ENCODE results near the gene DENND6A.
"Not testable (repeated sequence)": the region's sequence is repeated elsewhere in the genome, so short reads cannot be mapped to it uniquely, and the experiment has no call there.

Gene DENND6A

DNA sequence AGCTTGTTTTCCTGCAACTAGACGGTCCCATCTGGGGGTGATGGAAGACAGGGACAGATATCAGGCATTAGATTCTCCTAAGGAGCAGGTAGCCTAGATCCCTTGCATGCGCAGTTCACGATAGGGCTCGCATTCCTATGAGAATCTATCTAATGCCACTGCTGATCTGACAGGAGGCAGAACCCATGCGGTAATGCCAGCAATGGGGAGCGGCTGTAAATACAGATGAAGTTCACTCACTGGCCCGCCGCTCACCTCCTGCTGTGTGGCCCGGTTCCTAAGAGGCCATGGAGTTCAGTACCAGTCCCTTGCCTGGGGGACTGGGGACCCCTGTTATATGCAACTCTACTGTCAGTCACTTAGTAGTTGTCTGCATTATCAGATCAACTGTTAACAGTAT, 7.9 kb upstream of the DENND6A start:
- in situ Hi-C loops (cut with MboI; ENCODE audit: low pct_unique_long_range_greater_than_20kb, low sequenced_read_pairs, unreplicated experiment): no loop called here
- TF ChIP-seq, protein P1, sequence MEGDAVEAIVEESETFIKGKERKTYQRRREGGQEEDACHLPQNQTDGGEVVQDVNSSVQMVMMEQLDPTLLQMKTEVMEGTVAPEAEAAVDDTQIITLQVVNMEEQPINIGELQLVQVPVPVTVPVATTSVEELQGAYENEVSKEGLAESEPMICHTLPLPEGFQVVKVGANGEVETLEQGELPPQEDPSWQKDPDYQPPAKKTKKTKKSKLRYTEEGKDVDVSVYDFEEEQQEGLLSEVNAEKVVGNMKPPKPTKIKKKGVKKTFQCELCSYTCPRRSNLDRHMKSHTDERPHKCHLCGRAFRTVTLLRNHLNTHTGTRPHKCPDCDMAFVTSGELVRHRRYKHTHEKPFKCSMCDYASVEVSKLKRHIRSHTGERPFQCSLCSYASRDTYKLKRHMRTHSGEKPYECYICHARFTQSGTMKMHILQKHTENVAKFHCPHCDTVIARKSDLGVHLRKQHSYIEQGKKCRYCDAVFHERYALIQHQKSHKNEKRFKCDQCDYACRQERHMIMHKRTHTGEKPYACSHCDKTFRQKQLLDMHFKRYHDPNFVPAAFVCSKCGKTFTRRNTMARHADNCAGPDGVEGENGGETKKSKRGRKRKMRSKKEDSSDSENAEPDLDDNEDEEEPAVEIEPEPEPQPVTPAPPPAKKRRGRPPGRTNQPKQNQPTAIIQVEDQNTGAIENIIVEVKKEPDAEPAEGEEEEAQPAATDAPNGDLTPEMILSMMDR (IDR thresholded peaks at IDR 0.05; ENCODE audit: extremely low read depth, insufficient read depth, missing control alignments): no peak

DNA sequence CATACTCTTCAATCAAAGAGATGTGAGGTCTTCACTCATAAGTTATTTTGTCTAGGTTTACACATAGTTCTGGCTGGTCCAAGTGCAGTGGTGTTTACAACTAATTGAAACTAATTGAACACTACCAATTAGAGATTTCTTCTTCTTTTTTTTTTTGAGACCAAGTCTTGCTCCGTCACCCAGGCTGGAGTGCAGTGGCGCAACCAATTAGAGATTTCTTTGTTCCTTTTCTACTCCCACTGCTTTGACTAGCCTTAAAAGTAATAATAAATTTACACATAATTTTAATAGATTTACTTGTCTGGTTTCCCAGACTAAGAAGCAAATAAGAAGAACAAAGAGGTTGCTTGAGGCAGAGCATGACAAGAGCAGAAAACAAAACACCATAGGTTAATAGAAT, 6.7 kb upstream of the DENND6A start:
- TF ChIP-seq, protein P1 (IDR thresholded peaks at IDR 0.05; ENCODE audit: extremely low read depth, insufficient read depth, missing control alignments): no peak
- DNase-seq (ENCODE audit: low spot score): no peak
- in situ Hi-C loops (cut with MboI; ENCODE audit: low pct_unique_long_range_greater_than_20kb, low sequenced_read_pairs, unreplicated experiment): no loop called here

More for the DNA sequence above, 7.9 kb upstream of the DENND6A start:
- DNase-seq (ENCODE audit: low spot score): no peak

DNA sequence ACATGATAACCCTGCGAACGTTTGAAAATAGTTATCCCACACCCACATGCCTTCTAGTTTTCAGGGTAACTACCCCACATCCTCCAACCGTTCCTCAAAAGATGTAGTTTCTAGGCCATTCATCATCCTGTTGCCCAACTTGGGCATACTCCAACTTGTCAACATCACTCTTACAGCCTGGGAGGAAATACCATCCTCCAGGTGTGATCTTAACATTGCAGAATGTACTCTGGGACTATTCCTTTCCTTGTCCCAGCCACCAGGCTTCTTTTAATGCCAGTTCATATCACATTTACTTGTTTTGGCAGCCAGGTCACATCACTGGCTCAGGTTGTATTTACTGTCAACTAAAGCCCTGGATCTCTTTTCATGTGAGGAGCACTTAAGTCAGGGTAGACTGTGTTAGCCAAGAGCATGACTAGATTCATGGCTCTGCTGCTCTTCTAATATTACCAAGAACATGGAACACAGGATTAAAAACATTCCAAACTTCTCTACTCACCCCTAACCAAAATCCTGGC, 4.0 kb upstream of the DENND6A start:
- TF ChIP-seq, protein P1 (IDR thresholded peaks at IDR 0.05; ENCODE audit: extremely low read depth, insufficient read depth, missing control alignments): no peak
- in situ Hi-C loops (cut with MboI; ENCODE audit: low pct_unique_long_range_greater_than_20kb, low sequenced_read_pairs, unreplicated experiment): no loop called here
- no peak for DNase-seq (ENCODE audit: low spot score)

DNA sequence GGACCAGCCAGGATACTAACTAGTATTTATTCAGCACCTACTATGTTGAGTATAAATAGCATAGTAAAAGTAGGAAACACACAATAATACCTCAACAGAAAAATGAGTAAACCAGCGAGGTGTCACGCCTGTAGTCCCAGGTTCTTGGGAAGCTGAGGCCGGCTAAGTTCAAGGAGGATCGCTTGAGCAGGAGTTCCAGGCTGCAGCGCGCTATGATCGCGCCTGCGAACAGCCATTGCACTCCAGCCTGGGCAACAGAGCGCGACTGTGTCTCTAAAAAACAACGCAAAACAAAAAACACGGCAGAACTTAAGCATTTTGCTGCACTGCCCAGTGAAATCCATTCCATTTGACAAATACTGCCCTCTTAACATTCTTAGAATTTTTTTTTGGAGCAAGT, 1.3 kb upstream of the DENND6A start:
- TF ChIP-seq, protein P1 (IDR thresholded peaks at IDR 0.05; ENCODE audit: extremely low read depth, insufficient read depth, missing control alignments): no peak
- in situ Hi-C loops (cut with MboI; ENCODE audit: low pct_unique_long_range_greater_than_20kb, low sequenced_read_pairs, unreplicated experiment): no loop called here
- no peak for DNase-seq (ENCODE audit: low spot score)

DNA sequence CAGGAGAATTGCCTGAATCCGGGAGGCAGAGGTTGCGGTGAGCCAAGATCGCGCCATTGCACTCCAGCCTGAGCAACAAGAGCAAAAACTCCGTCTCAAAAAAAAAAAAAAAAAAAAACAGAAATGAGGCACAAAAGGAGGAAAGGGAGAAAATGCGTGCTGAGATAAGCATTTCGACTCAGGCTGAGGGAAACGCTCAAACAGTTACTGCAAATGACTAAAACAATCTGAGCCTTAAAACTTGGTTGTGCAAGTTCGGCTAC, 813 bp downstream of the DENND6A start:
- DNase-seq (ENCODE audit: low spot score); in situ Hi-C loops (cut with MboI; ENCODE audit: low pct_unique_long_range_greater_than_20kb, low sequenced_read_pairs, unreplicated experiment): not testable (repeated sequence)

DNA sequence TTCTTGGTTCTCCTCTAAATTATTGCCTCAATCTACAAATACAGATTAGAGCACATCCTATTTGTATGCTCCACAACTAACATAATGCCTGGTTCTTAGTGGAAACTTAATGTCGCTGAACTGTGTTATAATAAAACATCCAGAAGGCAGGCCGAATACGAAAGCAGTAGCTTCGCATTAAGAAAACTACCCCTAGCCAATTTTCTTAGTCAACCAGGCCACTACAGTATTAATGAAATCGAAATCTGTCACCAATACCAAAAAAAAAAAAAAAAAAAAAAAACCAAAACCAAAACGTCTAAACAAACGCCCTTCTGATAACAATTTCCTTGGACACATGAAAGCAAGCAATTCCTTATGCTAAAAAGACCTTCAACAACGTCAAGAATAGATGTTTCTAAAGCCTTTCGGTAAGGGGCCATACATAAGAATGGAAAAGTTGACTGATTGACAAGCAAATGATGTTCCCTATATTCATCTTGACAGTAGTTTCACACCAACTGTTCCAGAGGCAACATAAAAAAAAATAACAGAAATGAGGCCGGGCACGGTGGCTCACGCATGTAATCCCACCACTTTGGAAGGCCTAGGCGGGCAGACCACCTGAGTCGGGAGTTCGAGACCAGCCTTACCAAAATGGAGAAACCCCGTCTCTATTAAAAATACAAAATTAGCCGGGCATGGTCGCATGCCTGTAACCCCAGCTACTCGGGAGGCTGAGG, 1.3 kb downstream of the DENND6A start:
- TF ChIP-seq, protein P1 (IDR thresholded peaks at IDR 0.05; ENCODE audit: extremely low read depth, insufficient read depth, missing control alignments): no peak
- no peak for DNase-seq (ENCODE audit: low spot score)
- in situ Hi-C loops (cut with MboI; ENCODE audit: low pct_unique_long_range_greater_than_20kb, low sequenced_read_pairs, unreplicated experiment): no loop called here

DNA sequence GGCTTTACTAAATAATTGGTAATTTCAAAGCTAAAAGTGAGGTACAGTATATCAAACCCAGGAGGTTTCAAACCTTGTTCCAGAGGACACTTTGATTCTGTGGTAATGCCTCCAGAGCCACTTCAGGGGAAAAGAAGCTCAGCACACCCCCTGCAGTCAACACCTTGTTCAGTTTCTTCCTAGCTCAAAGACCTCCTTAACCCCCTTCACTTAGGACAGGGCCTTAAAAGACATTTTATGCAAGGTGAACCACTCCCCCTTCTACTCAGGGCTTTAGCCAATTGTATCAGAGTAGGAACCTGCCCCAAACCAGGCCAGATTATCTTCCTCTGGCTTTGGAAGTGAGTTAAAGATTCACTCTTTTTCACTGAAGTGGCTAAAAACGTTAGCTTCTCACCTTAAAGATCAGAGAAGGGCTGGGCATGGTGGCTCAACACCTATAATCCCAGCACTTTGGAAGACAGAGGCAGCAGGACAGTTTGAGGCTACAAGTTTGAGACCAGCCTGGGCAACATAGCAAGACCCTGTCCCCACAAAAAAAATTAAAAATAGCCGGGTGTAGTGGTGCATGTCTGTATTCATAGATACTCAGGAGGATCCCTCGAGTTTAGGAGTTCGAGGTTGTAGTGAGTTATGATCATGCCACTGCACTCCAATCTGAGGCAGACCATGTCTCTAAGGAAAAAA, 3.4 kb downstream of the DENND6A start:
- no peak for DNase-seq (ENCODE audit: low spot score)
- TF ChIP-seq, protein P1 (IDR thresholded peaks at IDR 0.05; ENCODE audit: extremely low read depth, insufficient read depth, missing control alignments): peak; percentile 19
- in situ Hi-C loops (cut with MboI; ENCODE audit: low pct_unique_long_range_greater_than_20kb, low sequenced_read_pairs, unreplicated experiment): no loop called here
